PC-9 (cell line): ENCODE data around the gene TMA7.

Experiments used
- EZH2 ChIP-seq: fragments of 200-600 bp; sonication (generic); IDR thresholded peaks from 2 replicates; pipeline ENCODE4 v1.8.0; 2017; ENCODE audit warnings: antibody characterized with exemption, low read depth
- TF ChIP-seq, protein P1 (sequence below): fragments of 200-600 bp; sonication (generic); conservative IDR thresholded peaks from 2 replicates; pipeline ENCODE4 v1.6.1; 2017; ENCODE audit warnings: mixed run types, antibody characterized with exemption, mild to moderate bottlenecking, moderate library complexity

DNA sequence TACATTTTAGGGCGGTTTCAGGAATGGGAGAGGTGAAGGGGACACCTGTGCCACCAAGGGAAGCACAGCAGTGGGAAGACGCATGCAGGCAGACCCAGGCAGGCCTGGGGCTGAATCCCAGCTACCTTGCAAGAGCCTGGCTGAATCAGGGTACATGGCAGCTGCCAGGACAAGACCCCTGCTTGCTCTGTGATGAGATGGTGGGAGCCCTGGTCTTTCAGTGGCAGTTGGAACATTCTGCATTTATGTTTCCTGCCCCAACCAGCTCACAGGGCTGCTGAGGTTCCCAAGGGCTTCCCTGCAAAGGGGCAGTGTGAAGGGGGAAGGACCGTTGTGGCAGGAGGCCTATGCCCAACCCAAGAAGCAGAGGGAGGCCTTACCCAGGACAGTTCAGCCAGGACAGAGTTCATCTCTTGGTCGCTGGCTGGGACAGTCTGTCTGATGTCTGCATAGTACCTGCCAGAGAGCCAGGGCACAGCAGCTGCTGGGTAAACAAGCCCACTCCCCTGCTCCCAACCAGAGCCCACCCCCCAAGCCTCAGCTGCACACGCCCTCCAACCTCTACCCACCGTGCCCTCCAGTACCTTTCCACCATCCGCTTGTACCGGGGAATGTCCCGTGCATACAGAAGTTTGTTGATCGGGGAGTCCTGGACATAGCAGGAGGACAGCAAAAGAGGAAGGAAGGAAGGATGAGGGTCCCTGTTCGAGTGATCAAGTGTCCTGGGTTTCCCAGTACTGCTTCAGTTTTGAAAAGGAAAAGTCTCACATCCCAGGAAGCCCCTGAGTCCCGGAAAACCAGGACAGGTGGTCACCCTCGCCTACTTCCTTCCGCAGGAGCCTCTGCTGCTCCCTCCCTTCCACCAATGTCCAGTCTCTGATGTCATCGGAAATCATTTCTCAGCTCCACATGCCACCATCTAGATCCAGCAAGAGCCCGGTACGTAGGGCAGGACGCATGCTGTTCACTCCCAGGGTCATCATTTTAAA, 33.3 kb upstream of the TMA7 start:
- TF ChIP-seq, protein P1, sequence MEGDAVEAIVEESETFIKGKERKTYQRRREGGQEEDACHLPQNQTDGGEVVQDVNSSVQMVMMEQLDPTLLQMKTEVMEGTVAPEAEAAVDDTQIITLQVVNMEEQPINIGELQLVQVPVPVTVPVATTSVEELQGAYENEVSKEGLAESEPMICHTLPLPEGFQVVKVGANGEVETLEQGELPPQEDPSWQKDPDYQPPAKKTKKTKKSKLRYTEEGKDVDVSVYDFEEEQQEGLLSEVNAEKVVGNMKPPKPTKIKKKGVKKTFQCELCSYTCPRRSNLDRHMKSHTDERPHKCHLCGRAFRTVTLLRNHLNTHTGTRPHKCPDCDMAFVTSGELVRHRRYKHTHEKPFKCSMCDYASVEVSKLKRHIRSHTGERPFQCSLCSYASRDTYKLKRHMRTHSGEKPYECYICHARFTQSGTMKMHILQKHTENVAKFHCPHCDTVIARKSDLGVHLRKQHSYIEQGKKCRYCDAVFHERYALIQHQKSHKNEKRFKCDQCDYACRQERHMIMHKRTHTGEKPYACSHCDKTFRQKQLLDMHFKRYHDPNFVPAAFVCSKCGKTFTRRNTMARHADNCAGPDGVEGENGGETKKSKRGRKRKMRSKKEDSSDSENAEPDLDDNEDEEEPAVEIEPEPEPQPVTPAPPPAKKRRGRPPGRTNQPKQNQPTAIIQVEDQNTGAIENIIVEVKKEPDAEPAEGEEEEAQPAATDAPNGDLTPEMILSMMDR: no peak
- no peak for TF ChIP-seq EZH2
